ENCODE measurements around the gene CIDEB. TPM values are rescaled to one million over a fixed set of nuclear protein-coding genes. Genes with fewer than 3 reads are reported as not detected.

Gene CIDEB
- total RNA-seq, 1 donor from 2014 or later: 3.9 TPM

DNA sequence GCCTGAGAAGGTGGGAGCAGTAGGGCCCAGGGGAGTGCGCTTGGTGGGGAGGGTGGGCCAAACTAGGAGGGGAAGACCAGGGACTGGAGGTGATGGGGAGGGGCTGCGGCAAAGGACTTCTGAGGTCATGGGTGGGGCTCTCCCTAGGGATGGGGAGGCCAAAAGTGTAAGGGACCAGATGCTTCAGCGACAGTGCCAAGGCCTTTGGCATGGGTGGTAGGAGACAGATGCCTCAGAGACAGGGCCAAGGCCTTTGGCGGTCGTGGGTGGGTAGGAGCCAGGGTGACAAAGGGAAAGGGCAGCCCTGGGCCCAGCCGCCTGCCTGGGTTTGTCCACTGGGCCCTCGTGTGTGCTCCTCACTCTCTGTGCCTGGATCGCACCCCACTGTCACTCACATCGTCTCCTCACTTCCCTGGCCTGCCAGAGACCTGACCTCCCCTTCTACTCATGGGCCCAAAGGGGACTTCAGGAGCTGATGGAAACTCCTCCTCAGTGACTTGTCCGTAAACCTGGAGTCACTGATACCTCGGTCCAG is 23.2 kb downstream of the CIDEB start:
- H3K36me3 ChIP-seq (ENCODE audit: control insufficient read depth, insufficient read depth, low read length): peaks cover under 1% of the 10 kb centered on the region
- H3K4me3 ChIP-seq (ENCODE audit: low read depth, low read length): no peak overlapping the region
- no peaks in the 10 kb centered on the region for H3K27me3 ChIP-seq (ENCODE audit: control insufficient read depth, insufficient read depth, low read length)
- DNase-seq (ENCODE audit: low read depth): no peak
- no peak for FAIRE-seq
- no peak for TF ChIP-seq CTCF (IDR thresholded peaks at IDR 0.05; ENCODE audit: insufficient read depth, low read length, severe bottlenecking)

DNA sequence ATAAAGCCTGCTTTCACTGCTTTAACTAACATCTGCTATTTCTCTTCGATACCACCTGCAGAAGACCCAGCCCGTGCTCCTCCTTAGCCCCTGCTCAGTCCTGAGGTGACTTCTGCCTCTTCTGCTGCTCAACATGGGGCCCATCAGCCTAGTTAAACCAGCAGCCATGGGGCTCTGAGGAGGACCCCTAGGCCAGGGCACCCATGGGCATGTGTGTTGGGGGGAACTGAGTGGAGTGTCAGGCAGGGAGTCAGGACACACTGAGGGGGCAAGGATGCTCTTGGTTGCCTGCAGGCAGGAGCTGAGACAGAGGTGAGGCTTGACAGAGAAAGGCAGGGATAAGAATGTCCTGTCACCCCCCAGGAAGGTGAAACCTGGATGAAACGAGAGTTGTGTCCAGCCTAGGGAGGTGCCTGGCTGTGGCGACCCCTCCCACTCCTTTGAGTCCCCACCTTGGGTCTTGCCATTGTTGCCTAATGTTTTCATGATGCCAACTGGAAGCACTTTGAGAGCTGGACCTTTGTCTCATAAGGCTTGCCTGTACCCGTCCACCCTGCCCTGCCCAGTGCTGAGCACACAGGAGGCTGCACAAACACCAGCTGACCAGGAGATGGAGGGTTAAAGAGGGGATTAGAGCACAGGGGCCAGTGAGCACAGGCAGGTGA is 23.8 kb downstream of the CIDEB start:
- no peaks in the 10 kb centered on the region for H3K36me3 ChIP-seq (ENCODE audit: control insufficient read depth, insufficient read depth, low read length)
- DNase-seq (ENCODE audit: low read depth) (peak; percentile 62), FAIRE-seq (no peak)
- TF ChIP-seq CTCF (IDR thresholded peaks at IDR 0.05; ENCODE audit: insufficient read depth, low read length, severe bottlenecking): no peak
- H3K4me3 ChIP-seq (ENCODE audit: low read depth, low read length): no peak overlapping the region
- no peaks in the 10 kb centered on the region for H3K27me3 ChIP-seq (ENCODE audit: control insufficient read depth, insufficient read depth, low read length)

DNA sequence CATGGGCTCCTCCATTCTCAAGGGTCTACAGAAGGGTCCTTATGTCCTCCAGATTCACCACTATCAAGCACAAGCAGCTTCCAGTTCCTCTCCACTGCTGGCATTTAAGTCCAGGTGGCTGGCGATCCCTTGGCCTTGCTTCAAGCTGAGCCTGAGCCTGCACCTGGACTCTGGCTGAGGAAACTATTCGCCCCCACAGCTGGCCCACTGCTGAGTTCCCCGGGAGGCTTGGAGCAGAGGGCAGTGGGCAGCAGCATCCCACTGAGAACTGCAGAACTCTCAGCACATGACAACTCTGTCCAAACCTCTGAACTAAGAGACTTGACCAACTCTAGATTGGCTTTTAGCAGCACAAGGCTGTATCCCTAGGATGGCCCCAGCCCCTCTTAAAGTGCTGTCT is 25.0 kb downstream of the CIDEB start:
- no peak for FAIRE-seq
- Histone ChIP-seq H3K4me3 (ENCODE audit: low read depth, low read length) (no peak overlapping the region), H3K36me3 (ENCODE audit: control insufficient read depth, insufficient read depth, low read length) (no peaks in the 10 kb centered on the region), H3K27me3 (ENCODE audit: control insufficient read depth, insufficient read depth, low read length) (no peaks in the 10 kb centered on the region)
- DNase-seq (ENCODE audit: low read depth): no peak
- TF ChIP-seq CTCF (IDR thresholded peaks at IDR 0.05; ENCODE audit: insufficient read depth, low read length, severe bottlenecking): no peak

GRCh38 chr14:24281636-24282035 is 26.1 kb downstream of the CIDEB start:
- H3K36me3 ChIP-seq (ENCODE audit: control insufficient read depth, insufficient read depth, low read length): no peaks in the 10 kb centered on the region
- H3K4me3 ChIP-seq (ENCODE audit: low read depth, low read length): no peak overlapping the region
- DNase-seq (ENCODE audit: low read depth): no peak
- FAIRE-seq: no peak
- no peaks in the 10 kb centered on the region for H3K27me3 ChIP-seq (ENCODE audit: control insufficient read depth, insufficient read depth, low read length)
- TF ChIP-seq CTCF (IDR thresholded peaks at IDR 0.05; ENCODE audit: insufficient read depth, low read length, severe bottlenecking): no peak

- Histone ChIP-seq H3K36me3 (ENCODE audit: control insufficient read depth, insufficient read depth, low read length) (no peaks in the 10 kb centered on the region), H3K4me3 (ENCODE audit: low read depth, low read length) (no peak overlapping the region), H3K27me3 (ENCODE audit: control insufficient read depth, insufficient read depth, low read length) (no peaks in the 10 kb centered on the region)
- FAIRE-seq (no peak), DNase-seq (ENCODE audit: low read depth) (peak; percentile 39)
- TF ChIP-seq CTCF (IDR thresholded peaks at IDR 0.05; ENCODE audit: insufficient read depth, low read length, severe bottlenecking): no peak
These were observed 26.8 kb downstream of the CIDEB start for GRCh38 chr14:24280797-24281460.
